MM.1S (cell line): ENCODE data around the gene SARS1.

Experiments
- CTCF ChIP-seq: fragments of 300-600 bp; sonication (generic); IDR thresholded peaks from 2 replicates; pipeline ENCODE4 v1.5.1; 2016; ENCODE audit warnings: antibody characterized with exemption, low read length, mixed read lengths
- EZH2 ChIP-seq: fragments of 300-600 bp; sonication (generic); optimal IDR thresholded peaks from 2 replicates; pipeline ENCODE3; 2017; ENCODE audit warnings: low read depth, mild to moderate bottlenecking, antibody characterized with exemption, low read length, mixed read lengths
- EZH2phosphoT487 ChIP-seq: fragments of 300-600 bp; sonication (generic); IDR thresholded peaks from 2 replicates; pipeline ENCODE4 v1.6.1; 2018; ENCODE audit warnings: antibody characterized with exemption, low read length

DNA sequence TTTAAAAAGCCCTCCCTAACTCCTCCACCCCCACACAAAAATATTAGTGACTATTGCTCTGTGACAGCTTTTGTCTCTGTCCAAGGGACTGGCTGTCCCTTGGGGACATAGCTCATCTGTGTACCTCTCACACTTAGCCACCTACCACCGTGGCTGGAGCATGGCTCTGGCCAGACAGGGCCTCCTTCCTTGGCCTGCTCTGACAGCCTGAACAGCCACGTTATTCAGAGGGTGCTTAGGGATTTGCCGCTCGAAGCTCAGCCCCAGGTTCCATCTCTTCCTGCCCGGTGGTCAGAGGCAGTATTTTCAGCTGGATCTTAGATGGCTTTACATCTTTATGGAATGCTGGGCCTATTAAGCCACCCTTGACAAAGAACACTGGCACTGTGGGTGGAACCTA lies 29.5 kb downstream of the SARS1 start:
- TF ChIP-seq CTCF (no peak), EZH2phosphoT487 (no peak), EZH2 (no peak)
